Small intestine (tissue), 7 donors: ENCODE results near the gene KCNJ15. TPM values are rescaled to one million over a fixed set of nuclear protein-coding genes. Genes with fewer than 3 reads are reported as not detected.

Source experiments
- DNase-seq, 2 donors: peaks; one replicate each; pipeline versions ENCODE4 v3.0.0 to v3.0.0-alpha.2; 2013
- FAIRE-seq: peaks from 2 replicates; lab custom pipeline; 2012; peaks lifted over from hg19 to GRCh38; lab: Jason Lieb, UNC
- H3K27ac ChIP-seq, 3 donors: one replicate each; pipeline ENCODE4 v1.5.1; 2013; ENCODE audit warnings: low read length in 2 of 3, mild to moderate bottlenecking in 2 of 3, control low read depth in 1 of 3, inconsistent platforms in 1 of 3, low read depth in 1 of 3, moderate library complexity in 1 of 3
- H3K27me3 ChIP-seq, 3 donors: one replicate each; pipeline ENCODE4 v1.6.1; 2013; ENCODE audit warnings: low read length in 3 of 3, inconsistent platforms in 1 of 3; ENCODE audit not compliant: control insufficient read depth in 3 of 3, insufficient read depth in 3 of 3
- H3K36me3 ChIP-seq, 3 donors: one replicate each; pipeline ENCODE4 v1.6.1; 2013; ENCODE audit warnings: low read length in 3 of 3, inconsistent platforms in 1 of 3, low read depth in 1 of 3, mild to moderate bottlenecking in 1 of 3, moderate library complexity in 1 of 3; ENCODE audit not compliant: control insufficient read depth in 3 of 3, insufficient read depth in 2 of 3
- H3K4me1 ChIP-seq, 3 donors: one replicate each; pipeline ENCODE4 v1.6.1; 2013; ENCODE audit warnings: low read length in 2 of 3, inconsistent platforms in 1 of 3, low read depth in 1 of 3, mild to moderate bottlenecking in 1 of 3, moderate library complexity in 1 of 3; ENCODE audit not compliant: control insufficient read depth in 3 of 3, insufficient read depth in 2 of 3
- H3K4me3 ChIP-seq, 3 donors: one replicate each; pipeline ENCODE4 v1.5.1; 2013; ENCODE audit warnings: low read length in 3 of 3, control low read depth in 1 of 3, inconsistent platforms in 1 of 3, low read depth in 1 of 3, mild to moderate bottlenecking in 1 of 3, moderate library complexity in 1 of 3
- H3K9me3 ChIP-seq, 2 donors: one replicate each; pipeline ENCODE4 v1.6.1; 2013; ENCODE audit warnings: low read depth in 1 of 2, low read length in 1 of 2; ENCODE audit not compliant: control insufficient read depth in 2 of 2, insufficient read depth in 1 of 2
- WGBS, 3 donors: extraction: QIAGEN DNeasy Blood & Tissue Kit; methylation state at CpG; one replicate each; pipeline ENCODE4 v1.1.7; 2013; 5-methylcytosine and 5-hydroxymethylcytosine counted together
- polyA plus RNA-seq, 4 donors: library from polyadenylated mRNA; stranded (reverse) in 3 of 4; unstranded in 1 of 4; fragments of 200-250 nt in 3 of 4; fragments of 120-200 nt in 1 of 4; gene quantifications; one replicate each; pipeline versions ENCODE4 v1.2.1 to v1.2.3, GENCODE V29; 2013
- donor health status: healthy with polysubstance abuse.
- donor health status: control.
- donor health status: control.
- donor health status: Bipolar disorder and iron deficiency.
- donor health status: healthy.

The KCNJ15 gene
- polyA plus RNA-seq, 4 donors, result 0.06 to 1.1 (median 0.17) TPM

- Histone ChIP-seq H3K36me3 (no peaks in the 10 kb centered on the region), H3K4me1 (no peaks in the 10 kb centered on the region), H3K27ac (no peak overlapping the region), H3K4me3 (no peak overlapping the region), H3K27me3 (no peaks in the 10 kb centered on the region), H3K9me3 (no peaks in the 10 kb centered on the region)
- FAIRE-seq, result no peak
- no peak for DNase-seq
- WGBS, 3 donors, result 77 to 85% (median 77%) methylated on average over 8 of the region's 8 CpGs
Observed at GRCh38 chr21:38325731-38326420, 69.1 kb downstream of the KCNJ15 start.

DNA sequence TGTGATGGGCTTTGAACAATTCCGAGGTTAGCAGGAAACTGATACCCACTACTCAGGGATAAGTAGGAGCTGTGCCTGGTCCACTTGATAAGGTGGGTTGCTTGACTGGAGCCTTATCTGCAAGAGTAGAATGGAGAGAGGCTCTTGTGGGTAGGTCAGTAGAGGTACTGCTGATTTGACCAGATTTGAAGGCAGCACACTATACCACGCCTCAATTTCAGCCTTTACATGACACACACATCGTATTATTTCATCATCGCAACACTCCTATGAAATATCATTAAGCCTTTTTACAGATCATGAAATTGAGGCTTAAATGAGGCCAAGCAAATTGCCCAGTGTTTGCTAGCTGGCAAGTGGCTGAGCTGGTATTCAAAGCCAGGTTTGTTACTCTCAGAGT, 69.6 kb downstream of the KCNJ15 start:
- Histone ChIP-seq H3K27me3 (no peaks in the 10 kb centered on the region), H3K9me3 (no peaks in the 10 kb centered on the region)
- 79 to 91% (median 84%) methylated on average over 4 of the region's 4 CpGs for WGBS, 3 donors

GRCh38 chr21:38326899-38327298, 70.1 kb downstream of the KCNJ15 start:
- Histone ChIP-seq H3K36me3 (no peaks in the 10 kb centered on the region), H3K27ac (no peak overlapping the region), H3K4me1 (no peaks in the 10 kb centered on the region), H3K9me3 (no peaks in the 10 kb centered on the region), H3K27me3 (no peaks in the 10 kb centered on the region), H3K4me3 (no peak overlapping the region)
- FAIRE-seq (no peak), DNase-seq (no peak)
- WGBS, 3 donors, result 55 to 81% (median 58%) methylated on average over 4 of the region's 4 CpGs

More for the DNA sequence above, 69.6 kb downstream of the KCNJ15 start:
- FAIRE-seq, result no peak
- no peaks in the 10 kb centered on the region for H3K36me3 ChIP-seq
- no peak overlapping the region for H3K4me3 ChIP-seq
- DNase-seq, result no peak
- no peak overlapping the region for H3K27ac ChIP-seq
- no peaks in the 10 kb centered on the region for H3K4me1 ChIP-seq

GRCh38 chr21:38327984-38328383, 71.2 kb downstream of the KCNJ15 start:
- Histone ChIP-seq H3K9me3 (no peaks in the 10 kb centered on the region), H3K27me3 (no peaks in the 10 kb centered on the region), H3K36me3 (no peaks in the 10 kb centered on the region), H3K4me1 (no peaks in the 10 kb centered on the region), H3K27ac (no peak overlapping the region), H3K4me3 (no peak overlapping the region)
- DNase-seq (no peak), FAIRE-seq (no peak)
- WGBS, 3 donors, result 76 to 91% (median 86%) methylated on average over 1 of the region's 1 CpG

GRCh38 chr21:38329162-38329561, 72.4 kb downstream of the KCNJ15 start:
- FAIRE-seq (no peak), DNase-seq (no peak)
- Histone ChIP-seq H3K4me3 (no peak overlapping the region), H3K27me3 (no peaks in the 10 kb centered on the region), H3K36me3 (no peaks in the 10 kb centered on the region), H3K9me3 (no peaks in the 10 kb centered on the region), H3K27ac (no peak overlapping the region), H3K4me1 (no peaks in the 10 kb centered on the region)
- WGBS, 3 donors, result 40 to 59% (median 43%) methylated on average over 2 of the region's 2 CpGs

- FAIRE-seq, result no peak
- Histone ChIP-seq H3K9me3 (no peaks in the 10 kb centered on the region), H3K36me3 (no peaks in the 10 kb centered on the region), H3K27ac (no peak overlapping the region), H3K27me3 (no peaks in the 10 kb centered on the region), H3K4me1 (no peaks in the 10 kb centered on the region), H3K4me3 (no peak overlapping the region)
- no peak for DNase-seq
- 75 to 85% (median 83%) methylated on average over 2 of the region's 2 CpGs for WGBS, 3 donors
Observed at GRCh38 chr21:38330666-38331065, 73.9 kb downstream of the KCNJ15 start.

DNA sequence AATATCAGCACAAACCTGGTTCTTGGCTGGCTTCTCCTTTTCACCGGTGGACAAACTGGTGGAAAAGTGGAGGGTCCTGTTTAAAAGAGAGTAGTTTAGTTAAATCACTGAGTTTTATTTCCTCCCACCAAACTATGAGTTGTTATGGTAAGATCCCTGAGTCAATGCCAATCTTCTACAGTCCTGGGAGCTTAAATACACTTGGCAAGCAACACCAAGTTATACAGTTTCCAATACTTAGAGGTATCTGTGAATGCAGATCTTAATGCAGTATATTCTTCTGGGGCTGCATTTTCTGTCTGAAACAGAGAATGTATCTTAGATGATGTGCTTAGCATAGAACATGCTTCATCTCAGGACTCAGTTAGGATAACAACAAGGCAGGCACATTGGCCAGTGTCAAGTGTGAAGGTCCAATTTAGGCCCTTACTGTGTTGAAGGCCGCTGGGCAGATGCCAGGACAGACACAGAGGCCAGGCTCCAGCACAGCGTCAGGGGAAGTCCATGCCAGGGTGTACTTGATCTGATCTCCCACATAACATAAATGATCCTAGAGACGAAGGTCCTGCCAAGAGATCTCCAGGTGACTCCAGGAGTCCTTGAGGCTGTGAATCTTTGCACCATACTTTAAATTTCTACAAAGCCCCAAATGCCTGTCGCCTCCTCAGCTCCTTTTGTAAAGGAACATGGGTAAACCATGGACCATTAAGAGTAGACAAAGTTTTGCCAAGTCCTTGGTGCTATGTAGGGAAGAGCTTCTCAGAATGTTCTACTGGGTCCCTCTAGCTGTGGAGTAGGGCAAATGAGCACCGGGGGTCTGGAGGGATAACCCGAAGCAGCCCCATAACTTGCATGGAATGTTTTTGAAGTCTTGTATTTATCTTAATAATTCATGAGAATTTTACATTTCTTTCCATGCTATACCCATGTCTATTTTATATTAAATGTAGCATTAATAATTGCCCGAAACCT, 76.8 kb downstream of the KCNJ15 start:
- H3K4me1 ChIP-seq, result no peaks in the 10 kb centered on the region
- DNase-seq (no peak), FAIRE-seq (no peak)
- no peak overlapping the region for H3K4me3 ChIP-seq
- no peaks in the 10 kb centered on the region for H3K9me3 ChIP-seq
- no peak overlapping the region for H3K27ac ChIP-seq
- H3K27me3 ChIP-seq, result no peaks in the 10 kb centered on the region
- 69 to 83% (median 75%) methylated on average over 8 of the region's 8 CpGs for WGBS, 3 donors
- no peaks in the 10 kb centered on the region for H3K36me3 ChIP-seq

GRCh38 chr21:38334866-38335265, 78.1 kb downstream of the KCNJ15 start:
- H3K4me3 ChIP-seq, result no peak overlapping the region
- FAIRE-seq, result no peak
- no peaks in the 10 kb centered on the region for H3K4me1 ChIP-seq
- no peaks in the 10 kb centered on the region for H3K9me3 ChIP-seq
- no peak for DNase-seq
- no peaks in the 10 kb centered on the region for H3K36me3 ChIP-seq
- H3K27ac ChIP-seq, result no peak overlapping the region
- 86 to 87% (median 87%) methylated on average over 8 of the region's 8 CpGs for whole genome bisulfite sequencing, 3 donors
- H3K27me3 ChIP-seq, result no peaks in the 10 kb centered on the region
